HepG2 (cell line): ENCODE results near the gene SLC23A2. TPM values are rescaled to one million over a fixed set of nuclear protein-coding genes. Genes with fewer than 3 reads are reported as not detected.

Source experiments
- IKZF4 ChIP-seq: sonication (generic); formaldehyde crosslinking; IDR thresholded peaks from 2 replicates; pipeline ENCODE4 v1.5.1; 2020; ENCODE audit warnings: borderline replicate concordance, mild to moderate bottlenecking, low read depth, missing genetic modification reagents; ENCODE audit errors: not compliant biosample characterization
- NFE2 ChIP-seq: sonication (generic); formaldehyde crosslinking; IDR thresholded peaks from 2 replicates; pipeline ENCODE4 v1.4.0; 2020; ENCODE audit warnings: missing genetic modification reagents
- NR2F1 ChIP-seq, 2 experiments: fragments of 450-650 bp in 1 of 2; formaldehyde crosslinking in 1 of 2; IDR thresholded peaks; 2 replicates each; pipeline versions ENCODE4 v1.5.0 to v1.6.1; 2016 to 2020; ENCODE audit warnings: mild to moderate bottlenecking in 1 of 2, missing compliant biosample characterization in 1 of 2, missing genetic modification reagents in 1 of 2, moderate library complexity in 1 of 2
- SMARCE1 ChIP-seq: fragments of 450-650 bp; IDR thresholded peaks from 2 replicates; pipeline ENCODE4 v1.6.1; 2017; ENCODE audit warnings: borderline replicate concordance
- SNRNP70 ChIP-seq: fragments of 200-400 bp; formaldehyde crosslinking; IDR thresholded peaks from 2 replicates; pipeline ENCODE4 v1.6.1; 2017; ENCODE audit warnings: mild to moderate bottlenecking, low read depth, low read length, moderate library complexity
- ZFX ChIP-seq: sonication (generic); formaldehyde crosslinking; IDR thresholded peaks from 2 replicates; pipeline ENCODE4 v1.4.0; 2020; ENCODE audit warnings: mild to moderate bottlenecking, low read depth, missing genetic modification reagents, moderate library complexity
- ZNF253 ChIP-seq: sonication (generic); formaldehyde crosslinking; IDR thresholded peaks from 2 replicates; pipeline ENCODE4 v1.8.0; 2022; ENCODE audit warnings: mild to moderate bottlenecking, missing genetic modification reagents, borderline replicate concordance
- ZNF556 ChIP-seq: sonication (generic); formaldehyde crosslinking; IDR thresholded peaks from 2 replicates; pipeline ENCODE4 v1.4.0; 2020; ENCODE audit warnings: mild to moderate bottlenecking, missing genetic modification reagents, borderline replicate concordance
- ZNF850 ChIP-seq: sonication (generic); formaldehyde crosslinking; conservative IDR thresholded peaks from 2 replicates; pipeline ENCODE4 v1.9.0; 2021; ENCODE audit warnings: mild to moderate bottlenecking, missing genetic modification reagents
- polyA plus RNA-seq, 8 experiments: library from polyadenylated mRNA; depleted of rRNA in 3 of 8; stranded (reverse) in 7 of 8; unstranded in 1 of 8; fragments of >200 nt; fragmentation: Illumina TruSeq in 4 of 8; extraction: Trizol in 4 of 8; gene quantifications; 2 replicates each; pipeline versions ENCODE4 v1.2.1 to v1.2.3, GENCODE V29; 2011 to 2016; ENCODE audit warnings: low read depth in 4 of 8, missing spikeins in 1 of 8, mixed read lengths in 1 of 8; ENCODE audit not compliant: insufficient read depth in 1 of 8
- total RNA-seq, 5 experiments: library from RNA; depleted of rRNA; stranded (reverse); fragments of >200 nt; fragmentation: Illumina TruSeq; extraction: Trizol; gene quantifications; 2 replicates each; pipeline ENCODE4 v1.2.3, GENCODE V29; 2016; ENCODE audit warnings: low read depth in 1 of 5
- TF ChIP-seq, protein P1 (sequence below): sonication (generic); formaldehyde crosslinking; IDR thresholded peaks from 2 replicates; pipeline ENCODE4 v1.4.0; 2020; ENCODE audit warnings: mild to moderate bottlenecking, missing genetic modification reagents
- TF ChIP-seq, protein P2 (sequence below): sonication (generic); formaldehyde crosslinking; IDR thresholded peaks from 2 replicates; pipeline ENCODE4 v1.9.0; 2022; ENCODE audit warnings: low read depth, missing genetic modification reagents
- TF ChIP-seq, protein P3 (sequence below): sonication (generic); formaldehyde crosslinking; IDR thresholded peaks from 2 replicates; pipeline ENCODE4 v1.5.0; 2020; ENCODE audit warnings: missing genetic modification reagents
- TF ChIP-seq, protein P4 (sequence below): sonication (generic); formaldehyde crosslinking; IDR thresholded peaks from 2 replicates; pipeline ENCODE4 v1.5.0; 2020; ENCODE audit warnings: missing genetic modification reagents

SLC23A2 gene
- total and polyA plus RNA-seq, 2 of the 13 experiments (the other 11 are each of a cell fraction or from before 2014, with no cell fraction given), result 42.2 to 51.2 TPM

DNA sequence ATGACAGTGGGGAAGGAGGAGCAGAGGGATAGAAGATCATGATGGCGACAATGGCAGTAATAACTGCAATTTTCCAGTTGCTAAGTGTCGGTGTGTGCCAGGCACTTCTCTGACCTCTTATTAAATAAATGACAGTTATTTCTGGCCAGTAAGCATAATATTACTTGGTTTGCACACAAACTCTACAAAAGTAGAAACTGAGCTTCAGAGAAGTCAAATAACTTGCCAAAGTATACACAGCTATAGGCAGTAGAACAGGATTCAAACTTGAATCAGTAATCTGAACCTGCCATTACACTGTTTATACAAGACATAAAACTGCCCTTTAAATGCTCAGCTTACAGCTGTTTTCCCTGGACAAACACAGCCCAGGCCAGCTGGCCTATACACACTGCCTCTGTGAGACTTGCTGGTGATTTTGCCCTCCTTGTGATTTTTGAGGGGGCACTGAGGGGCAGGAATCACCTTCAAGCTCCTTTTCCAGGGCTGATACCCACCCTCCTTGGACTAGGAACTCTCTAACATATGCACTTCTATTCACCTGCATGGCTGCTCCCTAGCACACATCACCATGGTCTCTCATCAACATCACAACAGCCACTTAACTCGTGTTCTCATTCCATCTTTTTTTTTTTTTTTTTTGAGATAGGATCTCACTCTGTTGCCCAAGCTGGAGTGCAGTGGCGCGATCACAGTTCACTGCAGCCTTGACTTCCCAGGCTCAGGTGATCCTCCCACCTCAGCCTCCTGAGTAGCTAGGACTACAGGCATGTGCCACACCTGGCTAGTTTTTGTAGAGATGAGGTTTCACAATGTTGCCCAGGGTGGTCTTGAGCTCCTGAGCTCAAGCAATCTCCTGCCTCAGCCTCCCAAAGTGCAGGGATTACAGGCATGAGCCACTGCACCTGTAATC lies 63.6 kb downstream of the SLC23A2 start (continued):
- TF ChIP-seq, protein P1, sequence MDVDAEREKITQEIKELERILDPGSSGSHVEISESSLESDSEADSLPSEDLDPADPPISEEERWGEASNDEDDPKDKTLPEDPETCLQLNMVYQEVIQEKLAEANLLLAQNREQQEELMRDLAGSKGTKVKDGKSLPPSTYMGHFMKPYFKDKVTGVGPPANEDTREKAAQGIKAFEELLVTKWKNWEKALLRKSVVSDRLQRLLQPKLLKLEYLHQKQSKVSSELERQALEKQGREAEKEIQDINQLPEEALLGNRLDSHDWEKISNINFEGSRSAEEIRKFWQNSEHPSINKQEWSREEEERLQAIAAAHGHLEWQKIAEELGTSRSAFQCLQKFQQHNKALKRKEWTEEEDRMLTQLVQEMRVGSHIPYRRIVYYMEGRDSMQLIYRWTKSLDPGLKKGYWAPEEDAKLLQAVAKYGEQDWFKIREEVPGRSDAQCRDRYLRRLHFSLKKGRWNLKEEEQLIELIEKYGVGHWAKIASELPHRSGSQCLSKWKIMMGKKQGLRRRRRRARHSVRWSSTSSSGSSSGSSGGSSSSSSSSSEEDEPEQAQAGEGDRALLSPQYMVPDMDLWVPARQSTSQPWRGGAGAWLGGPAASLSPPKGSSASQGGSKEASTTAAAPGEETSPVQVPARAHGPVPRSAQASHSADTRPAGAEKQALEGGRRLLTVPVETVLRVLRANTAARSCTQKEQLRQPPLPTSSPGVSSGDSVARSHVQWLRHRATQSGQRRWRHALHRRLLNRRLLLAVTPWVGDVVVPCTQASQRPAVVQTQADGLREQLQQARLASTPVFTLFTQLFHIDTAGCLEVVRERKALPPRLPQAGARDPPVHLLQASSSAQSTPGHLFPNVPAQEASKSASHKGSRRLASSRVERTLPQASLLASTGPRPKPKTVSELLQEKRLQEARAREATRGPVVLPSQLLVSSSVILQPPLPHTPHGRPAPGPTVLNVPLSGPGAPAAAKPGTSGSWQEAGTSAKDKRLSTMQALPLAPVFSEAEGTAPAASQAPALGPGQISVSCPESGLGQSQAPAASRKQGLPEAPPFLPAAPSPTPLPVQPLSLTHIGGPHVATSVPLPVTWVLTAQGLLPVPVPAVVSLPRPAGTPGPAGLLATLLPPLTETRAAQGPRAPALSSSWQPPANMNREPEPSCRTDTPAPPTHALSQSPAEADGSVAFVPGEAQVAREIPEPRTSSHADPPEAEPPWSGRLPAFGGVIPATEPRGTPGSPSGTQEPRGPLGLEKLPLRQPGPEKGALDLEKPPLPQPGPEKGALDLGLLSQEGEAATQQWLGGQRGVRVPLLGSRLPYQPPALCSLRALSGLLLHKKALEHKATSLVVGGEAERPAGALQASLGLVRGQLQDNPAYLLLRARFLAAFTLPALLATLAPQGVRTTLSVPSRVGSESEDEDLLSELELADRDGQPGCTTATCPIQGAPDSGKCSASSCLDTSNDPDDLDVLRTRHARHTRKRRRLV (CRISPR knock-in tag), result no peak
- no peak for TF ChIP-seq SMARCE1
- TF ChIP-seq ZNF253, result no peak
- TF ChIP-seq ZNF556 (CRISPR knock-in tag), result no peak
- no peak for TF ChIP-seq NR2F1 (CRISPR knock-in tag; IDR thresholded peaks at IDR 0.05)
- TF ChIP-seq SNRNP70, result no peak
- TF ChIP-seq, protein P2, sequence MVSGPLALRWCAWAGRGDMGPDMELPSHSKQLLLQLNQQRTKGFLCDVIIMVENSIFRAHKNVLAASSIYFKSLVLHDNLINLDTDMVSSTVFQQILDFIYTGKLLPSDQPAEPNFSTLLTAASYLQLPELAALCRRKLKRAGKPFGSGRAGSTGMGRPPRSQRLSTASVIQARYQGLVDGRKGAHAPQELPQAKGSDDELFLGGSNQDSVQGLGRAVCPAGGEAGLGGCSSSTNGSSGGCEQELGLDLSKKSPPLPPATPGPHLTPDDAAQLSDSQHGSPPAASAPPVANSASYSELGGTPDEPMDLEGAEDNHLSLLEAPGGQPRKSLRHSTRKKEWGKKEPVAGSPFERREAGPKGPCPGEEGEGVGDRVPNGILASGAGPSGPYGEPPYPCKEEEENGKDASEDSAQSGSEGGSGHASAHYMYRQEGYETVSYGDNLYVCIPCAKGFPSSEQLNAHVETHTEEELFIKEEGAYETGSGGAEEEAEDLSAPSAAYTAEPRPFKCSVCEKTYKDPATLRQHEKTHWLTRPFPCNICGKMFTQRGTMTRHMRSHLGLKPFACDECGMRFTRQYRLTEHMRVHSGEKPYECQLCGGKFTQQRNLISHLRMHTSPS (CRISPR knock-in tag), result no peak
- no peak for TF ChIP-seq NFE2
- TF ChIP-seq ZFX, result no peak; the same call in 1 of the 2 replicates
- TF ChIP-seq IKZF4 (CRISPR knock-in tag), result peak; percentile 20
- TF ChIP-seq, protein P3, sequence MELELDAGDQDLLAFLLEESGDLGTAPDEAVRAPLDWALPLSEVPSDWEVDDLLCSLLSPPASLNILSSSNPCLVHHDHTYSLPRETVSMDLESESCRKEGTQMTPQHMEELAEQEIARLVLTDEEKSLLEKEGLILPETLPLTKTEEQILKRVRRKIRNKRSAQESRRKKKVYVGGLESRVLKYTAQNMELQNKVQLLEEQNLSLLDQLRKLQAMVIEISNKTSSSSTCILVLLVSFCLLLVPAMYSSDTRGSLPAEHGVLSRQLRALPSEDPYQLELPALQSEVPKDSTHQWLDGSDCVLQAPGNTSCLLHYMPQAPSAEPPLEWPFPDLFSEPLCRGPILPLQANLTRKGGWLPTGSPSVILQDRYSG (CRISPR knock-in tag), result no peak
- TF ChIP-seq, protein P4, sequence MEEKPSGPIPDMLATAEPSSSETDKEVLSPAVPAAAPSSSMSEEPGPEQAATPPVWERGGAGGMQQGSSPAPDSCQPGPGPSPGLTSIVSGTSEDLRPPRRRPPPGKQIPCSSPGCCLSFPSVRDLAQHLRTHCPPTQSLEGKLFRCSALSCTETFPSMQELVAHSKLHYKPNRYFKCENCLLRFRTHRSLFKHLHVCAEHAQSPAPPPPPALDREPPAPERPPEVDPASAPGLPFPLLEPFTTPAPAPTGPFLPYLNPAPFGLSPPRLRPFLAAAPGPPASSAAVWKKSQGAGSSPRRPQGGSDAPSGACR, result no peak
- TF ChIP-seq ZNF850, result no peak
